Neural cell (in vitro differentiated cells): Measurements from ENCODE around the gene GMIP. TPM values are rescaled to one million over a fixed set of nuclear protein-coding genes. Genes with fewer than 3 reads are reported as not detected.

ENCODE experiments used
- H2AFZ ChIP-seq: fragments of 200-600, 300-800 bp; sonication (generic), shearing (Covaris generic); 2 replicates; pipeline ENCODE4 v1.6.0; 2014; ENCODE audit warnings: low read depth, mild to moderate bottlenecking, antibody characterized with exemption, low read length, moderate library complexity
- H3F3A ChIP-seq: fragments of 200-600 bp; shearing (Covaris generic); 2 replicates; pipeline ENCODE4 v1.6.1; 2016; ENCODE audit warnings: mild to moderate bottlenecking, moderate library complexity, mixed read lengths, antibody characterized with exemption, low read length; ENCODE audit not compliant: insufficient read depth, poor library complexity, severe bottlenecking
- H3K27ac ChIP-seq: fragments of 200-600, 300-800 bp; sonication (generic), shearing (Covaris generic); 2 replicates; pipeline ENCODE4 v1.5.1; 2014; ENCODE audit warnings: mild to moderate bottlenecking, low read length, moderate library complexity
- H3K27me3 ChIP-seq: fragments of 300-800, 200-600 bp; sonication (generic), shearing (Covaris generic); 2 replicates; pipeline ENCODE4 v1.6.0; 2014; ENCODE audit warnings: mild to moderate bottlenecking, low read depth, low read length, moderate library complexity; ENCODE audit not compliant: insufficient read depth
- H3K36me3 ChIP-seq: fragments of 300-800, 200-600 bp; sonication (generic), shearing (Covaris generic); 2 replicates; pipeline ENCODE4 v1.5.1; 2014; ENCODE audit warnings: mild to moderate bottlenecking, antibody characterized with exemption, low read length, moderate library complexity; ENCODE audit not compliant: insufficient read depth
- H3K4me2 ChIP-seq: fragments of 300-800, 200-600 bp; sonication (generic), shearing (Covaris generic); 2 replicates; pipeline ENCODE4 v1.6.0; 2014; ENCODE audit warnings: mild to moderate bottlenecking, low read length
- H3K4me3 ChIP-seq: fragments of 300-800, 200-600 bp; sonication (generic), shearing (Covaris generic); 2 replicates; pipeline ENCODE4 v1.5.1; 2014; ENCODE audit warnings: mild to moderate bottlenecking, low read length, moderate library complexity
- H3K79me2 ChIP-seq: fragments of 200-600 bp; shearing (Covaris generic); replicated peaks from 2 replicates; pipeline ENCODE4 v1.6.0; 2014; ENCODE audit warnings: mild to moderate bottlenecking, low read length, moderate library complexity; ENCODE audit not compliant: insufficient read depth
- H3K9ac ChIP-seq: fragments of 300-800, 200-600 bp; sonication (generic), shearing (Covaris generic); 2 replicates; pipeline ENCODE4 v1.6.1; 2016; ENCODE audit warnings: mild to moderate bottlenecking, low read length, mixed read lengths
- H3K9me2 ChIP-seq: fragments of 200-600 bp; shearing (Covaris generic); 2 replicates; pipeline ENCODE4 v1.6.1; 2016; ENCODE audit warnings: mild to moderate bottlenecking, low read length, mixed read lengths; ENCODE audit not compliant: insufficient read depth
- H3K9me3 ChIP-seq: fragments of 200-600, 300-800 bp; sonication (generic), shearing (Covaris generic); 2 replicates; pipeline ENCODE4 v1.6.1; 2016; ENCODE audit warnings: mild to moderate bottlenecking, mixed run types, low read length, moderate library complexity, mixed read lengths
- H4K20me1 ChIP-seq: fragments of 200-600 bp; shearing (Covaris generic); 2 replicates; pipeline ENCODE4 v1.6.1; 2016; ENCODE audit warnings: mild to moderate bottlenecking, mixed run types; ENCODE audit not compliant: insufficient read depth
- CTCF ChIP-seq: fragments of 450-650 bp; IDR thresholded peaks from 2 replicates; pipeline ENCODE4 v1.5.1; 2014; ENCODE audit warnings: antibody characterized with exemption, mild to moderate bottlenecking, moderate library complexity; ENCODE audit not compliant: poor library complexity, severe bottlenecking
- EP300 ChIP-seq: fragments of 450-650 bp; conservative IDR thresholded peaks from 2 replicates; pipeline ENCODE4 v1.6.1; 2014; ENCODE audit warnings: antibody characterized with exemption, mild to moderate bottlenecking, moderate library complexity; ENCODE audit not compliant: poor library complexity, severe bottlenecking
- EZH2 ChIP-seq: fragments of 200-600, 300-800 bp; shearing (Covaris generic), sonication (generic); IDR thresholded peaks from 2 replicates; pipeline ENCODE4 v1.6.1; 2014; ENCODE audit warnings: antibody characterized with exemption, low read length, borderline replicate concordance, mild to moderate bottlenecking; ENCODE audit not compliant: insufficient read depth, poor library complexity, severe bottlenecking
- MXI1 ChIP-seq: fragments of 450-650 bp; conservative IDR thresholded peaks from 2 replicates; pipeline ENCODE4 v1.6.1; 2014; ENCODE audit warnings: antibody characterized with exemption, mild to moderate bottlenecking; ENCODE audit not compliant: poor library complexity, severe bottlenecking
- POLR2AphosphoS5 ChIP-seq: IDR thresholded peaks from 2 replicates; pipeline ENCODE4 v1.6.1; 2012
- RAD21 ChIP-seq: fragments of 450-650 bp; conservative IDR thresholded peaks from 2 replicates; pipeline ENCODE4 v1.6.1; 2014; ENCODE audit warnings: antibody characterized with exemption, mild to moderate bottlenecking, moderate library complexity
- REST ChIP-seq: IDR thresholded peaks from 2 replicates; pipeline ENCODE4 v1.6.1; 2012; ENCODE audit warnings: borderline replicate concordance
- SMC3 ChIP-seq: fragments of 450-650 bp; conservative IDR thresholded peaks from 2 replicates; pipeline ENCODE4 v1.6.1; 2014; ENCODE audit warnings: antibody characterized with exemption, mild to moderate bottlenecking, moderate library complexity; ENCODE audit not compliant: poor library complexity
- TAF1 ChIP-seq: IDR thresholded peaks from 2 replicates; pipeline ENCODE4 v1.6.1; 2012; ENCODE audit warnings: low read depth
- polyA plus RNA-seq: library from polyadenylated mRNA; depleted of rRNA; stranded (reverse); fragments of >200 nt; gene quantifications from 2 replicates; pipeline ENCODE4 v1.2.3, GENCODE V29; 2014

GMIP gene
- polyA plus RNA-seq, 1 donor from 2014 or later: 18.4 TPM

DNA sequence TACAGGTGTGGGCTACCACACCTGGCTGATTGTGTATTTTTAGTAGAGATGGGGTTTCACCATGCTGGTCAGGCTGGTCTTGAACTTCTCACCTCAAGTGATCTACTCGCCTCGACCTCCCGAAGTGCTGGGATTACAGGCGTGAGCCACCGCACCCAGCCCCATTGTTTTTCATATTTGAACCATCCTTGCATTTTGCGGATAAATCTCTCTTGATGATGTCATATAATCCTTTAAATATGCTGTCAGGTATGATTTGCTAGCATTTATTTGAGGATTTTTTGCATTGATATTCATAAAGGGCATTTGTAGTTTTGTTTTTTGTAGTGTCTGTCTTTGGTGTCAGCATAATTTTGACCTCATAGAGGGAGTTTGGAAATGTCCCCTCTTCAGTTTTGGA, 30.9 kb upstream of the GMIP start:
- Histone ChIP-seq H2AFZ (no peak overlapping the region), H3F3A (no peaks in the 10 kb centered on the region), H3K9me3 (no peaks in the 10 kb centered on the region), H3K27me3 (no peaks in the 10 kb centered on the region), H4K20me1 (no peaks in the 10 kb centered on the region), H3K79me2 (peaks cover 4% of the 10 kb centered on the region), H3K4me3 (no peak overlapping the region), H3K9me2 (no peaks in the 10 kb centered on the region), H3K4me2 (no peak overlapping the region), H3K9ac (no peak overlapping the region), H3K36me3 (peaks cover 2% of the 10 kb centered on the region), H3K27ac (no peak overlapping the region)
- TF ChIP-seq CTCF (no peak), POLR2AphosphoS5 (no peak), MXI1 (no peak), EP300 (no peak), REST (no peak), TAF1 (no peak), SMC3 (no peak), RAD21 (no peak), EZH2 (no peak)

DNA sequence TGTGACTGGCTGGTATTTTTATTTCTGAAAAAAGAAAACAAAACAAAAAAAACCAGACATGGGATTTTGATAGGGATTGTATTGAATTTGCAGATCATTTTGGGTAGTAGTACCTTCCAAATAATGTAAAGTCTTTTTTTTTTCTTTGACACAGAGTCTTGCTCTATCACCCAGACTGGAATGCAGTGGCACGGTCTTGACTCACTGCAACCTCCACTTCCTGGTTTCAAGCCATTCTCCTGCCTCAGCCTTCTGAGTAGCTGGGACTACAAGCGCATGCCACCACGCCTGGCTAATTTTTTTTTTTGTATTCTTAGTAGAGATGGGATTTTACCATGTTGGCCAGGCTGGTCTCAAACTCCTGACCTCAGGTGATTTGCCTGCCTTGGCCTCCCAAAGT, 29.4 kb upstream of the GMIP start:
- Histone ChIP-seq H3K79me2 (peaks cover 4% of the 10 kb centered on the region), H2AFZ (no peak overlapping the region), H3K4me3 (no peak overlapping the region), H3K9me2 (no peaks in the 10 kb centered on the region), H4K20me1 (no peaks in the 10 kb centered on the region), H3K9me3 (no peaks in the 10 kb centered on the region), H3K9ac (no peak overlapping the region), H3K36me3 (no peaks in the 10 kb centered on the region), H3K27ac (no peak overlapping the region), H3K27me3 (no peaks in the 10 kb centered on the region), H3F3A (no peaks in the 10 kb centered on the region), H3K4me2 (no peak overlapping the region)
- TF ChIP-seq REST (no peak), CTCF (no peak), EP300 (no peak), SMC3 (no peak), RAD21 (no peak), EZH2 (no peak), POLR2AphosphoS5 (no peak), MXI1 (no peak), TAF1 (no peak)
